ENCODE results near the gene DPEP1.

DNA sequence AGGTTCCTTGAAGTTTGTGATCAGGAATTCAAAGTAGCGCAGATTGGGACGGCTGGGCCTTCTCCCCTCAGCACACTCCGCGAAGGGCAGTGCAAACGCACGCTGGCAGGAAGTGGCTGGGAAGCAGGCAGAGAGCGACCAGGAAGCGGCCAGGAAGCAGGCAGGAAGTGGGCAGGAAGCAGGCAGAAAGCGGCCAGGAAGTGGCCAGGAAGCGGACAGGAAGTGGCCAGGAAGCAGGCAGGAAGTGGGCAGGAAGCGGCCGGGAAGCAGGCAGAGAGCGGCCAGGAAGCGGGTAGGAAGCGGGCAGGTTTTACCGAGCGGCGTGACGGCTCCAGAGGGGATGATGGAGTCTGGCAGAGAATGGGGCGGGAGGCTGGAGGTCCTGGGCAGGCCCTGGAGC lies 3.2 kb downstream of the DPEP1 start:
- TF ChIP-seq, protein P1, sequence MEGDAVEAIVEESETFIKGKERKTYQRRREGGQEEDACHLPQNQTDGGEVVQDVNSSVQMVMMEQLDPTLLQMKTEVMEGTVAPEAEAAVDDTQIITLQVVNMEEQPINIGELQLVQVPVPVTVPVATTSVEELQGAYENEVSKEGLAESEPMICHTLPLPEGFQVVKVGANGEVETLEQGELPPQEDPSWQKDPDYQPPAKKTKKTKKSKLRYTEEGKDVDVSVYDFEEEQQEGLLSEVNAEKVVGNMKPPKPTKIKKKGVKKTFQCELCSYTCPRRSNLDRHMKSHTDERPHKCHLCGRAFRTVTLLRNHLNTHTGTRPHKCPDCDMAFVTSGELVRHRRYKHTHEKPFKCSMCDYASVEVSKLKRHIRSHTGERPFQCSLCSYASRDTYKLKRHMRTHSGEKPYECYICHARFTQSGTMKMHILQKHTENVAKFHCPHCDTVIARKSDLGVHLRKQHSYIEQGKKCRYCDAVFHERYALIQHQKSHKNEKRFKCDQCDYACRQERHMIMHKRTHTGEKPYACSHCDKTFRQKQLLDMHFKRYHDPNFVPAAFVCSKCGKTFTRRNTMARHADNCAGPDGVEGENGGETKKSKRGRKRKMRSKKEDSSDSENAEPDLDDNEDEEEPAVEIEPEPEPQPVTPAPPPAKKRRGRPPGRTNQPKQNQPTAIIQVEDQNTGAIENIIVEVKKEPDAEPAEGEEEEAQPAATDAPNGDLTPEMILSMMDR (IDR thresholded peaks at IDR 0.05; ENCODE audit: low read depth, low read length, poor library complexity, severe bottlenecking), result no peak
- no peak for TF ChIP-seq EZH2phosphoT487 (IDR thresholded peaks at IDR 0.05; ENCODE audit: borderline replicate concordance, low read length)

All from DOHH2 (cell line).